ENCODE measurements around the gene SMIM41. TPM values are rescaled to one million over a fixed set of nuclear protein-coding genes. Genes with fewer than 3 reads are reported as not detected.

SMIM41 gene
- total RNA-seq, 1 donor from 2014 or later = 0.35 TPM

GRCh38 chr12:52149651-52150241 is 70.2 kb downstream of the SMIM41 start:
- intact Hi-C loops (cut with DNase I) = loop anchor here (10.0 kb wide), 2 partner anchors 435 to 835 kb away; no protein-coding TSS in a partner anchor
- DNase-seq (peak; percentile 35), ATAC-seq (ENCODE audit: poor library complexity) (no peak)

- intact Hi-C loops (cut with DNase I) = loop anchor here (10.0 kb wide), 2 partner anchors 434 to 834 kb away; no protein-coding TSS in a partner anchor
- peak; percentile 31 for DNase-seq
- ATAC-seq (ENCODE audit: poor library complexity) = no peak
Measured at GRCh38 chr12:52151153-52151836, 71.8 kb downstream of the SMIM41 start.

- ATAC-seq (ENCODE audit: poor library complexity) = peak; percentile 75
- DNase-seq = peak; percentile 84
- intact Hi-C loops (cut with DNase I) = loop anchor here (10.0 kb wide), 2 partner anchors 433 to 833 kb away; no protein-coding TSS in a partner anchor
Measured at GRCh38 chr12:52151837-52152783, 72.6 kb downstream of the SMIM41 start.

- ATAC-seq (ENCODE audit: poor library complexity) (no peak), DNase-seq (no peak)
- intact Hi-C loops (cut with DNase I) = loop anchor here (10.0 kb wide), 2 partner anchors 432 to 832 kb away; no protein-coding TSS in a partner anchor
Measured at GRCh38 chr12:52152905-52153317, 73.4 kb downstream of the SMIM41 start.

GRCh38 chr12:52155048-52155868 is 75.8 kb downstream of the SMIM41 start:
- intact Hi-C loops (cut with DNase I) = loop anchor here (5.0 to 10.0 kb wide), 3 partner anchors 172 to 830 kb away; no protein-coding TSS in a partner anchor
- ATAC-seq (ENCODE audit: poor library complexity) = no peak

GRCh38 chr12:52156311-52156710 is 76.8 kb downstream of the SMIM41 start:
- DNase-seq = no peak
- intact Hi-C loops (cut with DNase I) = loop anchor here (2.0 to 10.0 kb wide), 4 partner anchors 171 to 828 kb away; no protein-coding TSS in a partner anchor
- ATAC-seq (ENCODE audit: poor library complexity) = no peak

More at GRCh38 chr12:52155048-52155868, 75.8 kb downstream of the SMIM41 start:
- no peak for DNase-seq

- DNase-seq (peak; percentile 85), ATAC-seq (ENCODE audit: poor library complexity) (peak; percentile 81)
- intact Hi-C loops (cut with DNase I) = loop anchor here (2.0 to 10.0 kb wide), 4 partner anchors 170 to 828 kb away; no protein-coding TSS in a partner anchor
Measured at GRCh38 chr12:52156757-52157565, 77.5 kb downstream of the SMIM41 start.

- intact Hi-C loops (cut with DNase I) = loop anchor here (2.0 to 10.0 kb wide), 4 partner anchors 170 to 827 kb away; no protein-coding TSS in a partner anchor
- DNase-seq = no peak
Measured at GRCh38 chr12:52157566-52158150, 78.2 kb downstream of the SMIM41 start.

More at GRCh38 chr12:52157566-52158150, 78.2 kb downstream of the SMIM41 start:
- ATAC-seq (ENCODE audit: poor library complexity) = no peak

Other genes starting within 250 kb of the SMIM41 start
- 0.30 TPM for gene FIGNL2, start 231.0 kb upstream of the SMIM41 start, total RNA-seq
- gene ANKRD33, start 191.6 kb upstream of the SMIM41 start, total RNA-seq = not detected
- 35.1 TPM for gene ACVRL1, start 172.2 kb upstream of the SMIM41 start, total RNA-seq
- gene ACVR1B, start 128.0 kb upstream of the SMIM41 start, total RNA-seq = 9.7 TPM
- 19.8 TPM for gene TAMALIN, start 72.8 kb upstream of the SMIM41 start, total RNA-seq
- gene NR4A1, start 28.3 kb upstream of the SMIM41 start, total RNA-seq = 46.1 TPM
- gene ATG101, start 9.7 kb upstream of the SMIM41 start, total RNA-seq = 23.5 TPM
- not detected for gene KRT80, start 112.3 kb downstream of the SMIM41 start, total RNA-seq
- 0.59 TPM for gene KRT7, start 153.5 kb downstream of the SMIM41 start, total RNA-seq
- not detected for gene KRT86, start 194.9 kb downstream of the SMIM41 start, total RNA-seq
- not detected for gene KRT81, start 211.8 kb downstream of the SMIM41 start, total RNA-seq
- not detected for gene KRT83, start 241.7 kb downstream of the SMIM41 start, total RNA-seq

Data from Right ventricle myocardium superior (tissue), 1 donor.